ENCODE measurements around the gene PPP3R1. TPM values are rescaled to one million over a fixed set of nuclear protein-coding genes. Genes with fewer than 3 reads are reported as not detected.

PPP3R1 gene
- total and polyA plus RNA-seq, 2 donors (not counting 3 experiments of a cell fraction or from before 2014, with no cell fraction given): 8.4 to 62.2 TPM

DNA sequence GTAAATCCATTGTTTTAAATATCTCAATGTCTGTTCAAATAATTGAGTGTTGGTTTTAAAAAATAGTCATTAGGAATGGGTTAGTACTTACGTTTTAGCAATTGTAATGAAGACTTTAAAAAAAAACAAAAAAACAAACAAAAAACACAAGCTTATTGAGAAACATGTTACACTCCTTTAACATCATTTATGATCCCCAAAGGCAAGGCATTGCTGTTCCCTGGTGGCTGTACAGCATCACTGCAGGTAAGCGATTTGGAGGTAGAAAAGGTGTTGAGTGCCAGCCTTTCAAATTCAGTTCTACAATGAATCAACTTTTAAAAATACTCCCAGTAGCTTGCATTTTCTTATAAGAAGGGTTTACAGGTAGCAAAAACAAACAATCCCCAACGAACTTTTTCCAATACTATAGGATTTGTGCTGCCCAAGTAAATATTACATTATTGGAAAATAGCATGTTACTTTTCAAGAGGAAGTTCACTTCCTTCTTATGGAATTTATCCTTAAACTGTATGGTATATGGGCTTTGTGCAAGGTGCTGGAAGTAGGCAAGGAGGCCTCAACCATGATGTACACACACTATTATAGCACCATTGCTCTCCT lies 39.9 kb upstream of the PPP3R1 start:
- H3K9me1 ChIP-seq (replicated peaks; ENCODE audit: control insufficient read depth, extremely low read depth, insufficient read depth, low read length): no peaks in the 10 kb centered on the region
- peak; percentile 52 to 59 for TF ChIP-seq CTCF (IDR thresholded peaks at IDR 0.05; ENCODE audit: extremely low read depth in 1 of 2, insufficient read depth in 1 of 2, low read depth in 1 of 2, low read length in 2 of 2)
- no peak for TF ChIP-seq POLR2A (IDR thresholded peaks at IDR 0.05; ENCODE audit: low read depth, low read length)
- TF ChIP-seq MYC (IDR thresholded peaks at IDR 0.05; ENCODE audit: low read depth, low read length): no peak
- TF ChIP-seq MAX (IDR thresholded peaks at IDR 0.05; ENCODE audit: insufficient read depth, insufficient read length): no peak
- H3K4me2 ChIP-seq (ENCODE audit: insufficient read depth, low read length): no peak overlapping the region
- no TSS peak for BruUV-seq (replicated peaks)
- no peak overlapping the region for H3K4me3 ChIP-seq (replicated peaks in 1 of 3; ENCODE audit: insufficient read depth in 1 of 3, low read depth in 1 of 3, low read length in 3 of 3)
- dilution Hi-C loops (cut with MboI; ENCODE audit: extremely low pct_ligation_motif_present, low sequenced_read_pairs): no loop called here
- no peak overlapping the region for H2AFZ ChIP-seq (ENCODE audit: low read depth, low read length)
- H3K9ac ChIP-seq (replicated peaks; ENCODE audit: extremely low read depth, insufficient read depth, low read length): no peak overlapping the region
- POLR2A ChIA-PET: interaction anchor here (0.9 kb wide), 1 partner anchor 8 kb away, joined by 6 read pairs; no protein-coding TSS in a partner anchor
- no peaks in the 10 kb centered on the region for H4K20me1 ChIP-seq (replicated peaks; ENCODE audit: control insufficient read depth, extremely low read depth, insufficient read depth, low read length)
- intact Hi-C loops (cut with micrococcal nuclease): loop anchor here (1.0 kb wide), 1 partner anchor 170 kb away; no protein-coding TSS in a partner anchor
- CTCF ChIA-PET: interaction anchor here (0.8 to 4.4 kb wide), 19 partner anchors 9 to 170 kb away, joined by 3 to 65 read pairs (median 4); partner anchors contain the start of gene PNO1
- H3K4me1 ChIP-seq (ENCODE audit: control insufficient read depth, extremely low read depth, insufficient read depth, low read length): no peaks in the 10 kb centered on the region
- no peaks in the 10 kb centered on the region for H3K36me3 ChIP-seq (ENCODE audit: control insufficient read depth in 2 of 2, extremely low read depth in 1 of 2, insufficient read depth in 2 of 2, low read length in 2 of 2)
- no peaks in the 10 kb centered on the region for H3K79me2 ChIP-seq (ENCODE audit: control insufficient read depth, insufficient read depth, low read length)
- FAIRE-seq (peak; percentile 38), DNase-seq (ENCODE audit: low read depth, low spot score) (peak; percentile 11)
- H3K27ac ChIP-seq (ENCODE audit: insufficient read depth, low read depth, low read length): no peak overlapping the region
- H3K27me3 ChIP-seq (ENCODE audit: control insufficient read depth in 2 of 2, insufficient read depth in 2 of 2, low read length in 2 of 2): no peaks in the 10 kb centered on the region
- no peaks in the 10 kb centered on the region for H3K9me3 ChIP-seq (replicated peaks; ENCODE audit: control insufficient read depth, insufficient read depth, low read length)

DNA sequence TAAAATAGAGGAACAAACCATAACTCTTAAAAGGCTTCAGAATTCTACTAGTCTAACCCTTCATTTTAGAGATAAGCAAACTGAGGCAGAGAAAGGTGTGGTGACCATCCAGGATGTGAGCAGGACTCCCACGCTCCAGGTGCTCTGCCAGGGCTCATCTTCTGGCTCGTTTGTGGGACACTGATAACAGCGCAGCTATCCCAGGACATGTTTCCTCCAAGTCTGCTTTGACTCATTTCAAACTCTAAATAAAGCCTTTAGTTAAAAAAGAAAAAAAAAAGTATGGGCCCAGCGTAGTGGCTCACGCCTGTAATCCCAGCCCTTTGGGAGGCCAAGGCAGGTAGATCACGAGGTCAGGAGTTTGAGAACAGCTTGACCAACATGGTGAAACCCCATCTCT lies 39.0 kb upstream of the PPP3R1 start:
- BruUV-seq (replicated peaks): no TSS peak
- Histone ChIP-seq H3K9ac (replicated peaks; ENCODE audit: extremely low read depth, insufficient read depth, low read length) (no peak overlapping the region), H4K20me1 (replicated peaks; ENCODE audit: control insufficient read depth, extremely low read depth, insufficient read depth, low read length) (no peaks in the 10 kb centered on the region), H3K4me1 (ENCODE audit: control insufficient read depth, extremely low read depth, insufficient read depth, low read length) (no peaks in the 10 kb centered on the region), H3K79me2 (ENCODE audit: control insufficient read depth, insufficient read depth, low read length) (no peaks in the 10 kb centered on the region), H3K9me1 (replicated peaks; ENCODE audit: control insufficient read depth, extremely low read depth, insufficient read depth, low read length) (no peaks in the 10 kb centered on the region), H3K4me2 (ENCODE audit: insufficient read depth, low read length) (no peak overlapping the region), H3K27me3 (ENCODE audit: control insufficient read depth in 2 of 2, insufficient read depth in 2 of 2, low read length in 2 of 2) (no peaks in the 10 kb centered on the region), H2AFZ (ENCODE audit: low read depth, low read length) (no peak overlapping the region), H3K9me3 (replicated peaks; ENCODE audit: control insufficient read depth, insufficient read depth, low read length) (no peaks in the 10 kb centered on the region), H3K27ac (ENCODE audit: insufficient read depth, low read depth, low read length) (no peak overlapping the region), H3K36me3 (ENCODE audit: control insufficient read depth in 2 of 2, extremely low read depth in 1 of 2, insufficient read depth in 2 of 2, low read length in 2 of 2) (no peaks in the 10 kb centered on the region), H3K4me3 (replicated peaks in 1 of 3; ENCODE audit: insufficient read depth in 1 of 3, low read depth in 1 of 3, low read length in 3 of 3) (no peak overlapping the region)
- dilution Hi-C loops (cut with MboI; ENCODE audit: extremely low pct_ligation_motif_present, low sequenced_read_pairs): no loop called here
- no peak for TF ChIP-seq MYC (IDR thresholded peaks at IDR 0.05; ENCODE audit: low read depth, low read length)
- no peak for TF ChIP-seq GATA2 (IDR thresholded peaks at IDR 0.05; ENCODE audit: insufficient read depth, insufficient read length, low read depth, low read length)
- TF ChIP-seq EZH2 (IDR thresholded peaks at IDR 0.05; ENCODE audit: borderline replicate concordance, low read depth, low read length, severe bottlenecking): no peak
- FAIRE-seq: no peak
- intact Hi-C loops (cut with micrococcal nuclease): no loop called here
- DNase-seq (ENCODE audit: low read depth, low spot score): no peak
- ChIA-PET POLR2A (no interaction called here), CTCF (interaction anchor here (0.8 to 4.4 kb wide), 9 partner anchors 8 to 169 kb away, joined by 3 to 65 read pairs (median 6); no protein-coding TSS in a partner anchor)

All from endothelial cell of umbilical vein (primary cell).